Small intestine (tissue), 7 donors: Measurements from ENCODE around the gene LINC01488. TPM values are rescaled to one million over a fixed set of nuclear protein-coding genes. Genes with fewer than 3 reads are reported as not detected.
A peak's percentile ranks its signal among the peaks of the same experiment; 100 is the strongest.

Experiments
- DNase-seq, 2 donors: peaks; one replicate each; pipeline versions ENCODE4 v3.0.0 to v3.0.0-alpha.2; 2013
- FAIRE-seq: peaks from 2 replicates; lab custom pipeline; 2012; peaks lifted over from hg19 to GRCh38; lab: Jason Lieb, UNC
- H3K27ac ChIP-seq, 3 donors: one replicate each; pipeline ENCODE4 v1.5.1; 2013; ENCODE audit warnings: low read length in 2 of 3, mild to moderate bottlenecking in 2 of 3, control low read depth in 1 of 3, inconsistent platforms in 1 of 3, low read depth in 1 of 3, moderate library complexity in 1 of 3
- H3K27me3 ChIP-seq, 3 donors: one replicate each; pipeline ENCODE4 v1.6.1; 2013; ENCODE audit warnings: low read length in 3 of 3, inconsistent platforms in 1 of 3; ENCODE audit not compliant: control insufficient read depth in 3 of 3, insufficient read depth in 3 of 3
- H3K36me3 ChIP-seq, 3 donors: one replicate each; pipeline ENCODE4 v1.6.1; 2013; ENCODE audit warnings: low read length in 3 of 3, inconsistent platforms in 1 of 3, low read depth in 1 of 3, mild to moderate bottlenecking in 1 of 3, moderate library complexity in 1 of 3; ENCODE audit not compliant: control insufficient read depth in 3 of 3, insufficient read depth in 2 of 3
- H3K4me1 ChIP-seq, 3 donors: one replicate each; pipeline ENCODE4 v1.6.1; 2013; ENCODE audit warnings: low read length in 2 of 3, inconsistent platforms in 1 of 3, low read depth in 1 of 3, mild to moderate bottlenecking in 1 of 3, moderate library complexity in 1 of 3; ENCODE audit not compliant: control insufficient read depth in 3 of 3, insufficient read depth in 2 of 3
- H3K4me3 ChIP-seq, 3 donors: one replicate each; pipeline ENCODE4 v1.5.1; 2013; ENCODE audit warnings: low read length in 3 of 3, control low read depth in 1 of 3, inconsistent platforms in 1 of 3, low read depth in 1 of 3, mild to moderate bottlenecking in 1 of 3, moderate library complexity in 1 of 3
- H3K9me3 ChIP-seq, 2 donors: one replicate each; pipeline ENCODE4 v1.6.1; 2013; ENCODE audit warnings: low read depth in 1 of 2, low read length in 1 of 2; ENCODE audit not compliant: control insufficient read depth in 2 of 2, insufficient read depth in 1 of 2
- WGBS, 3 donors: extraction: QIAGEN DNeasy Blood & Tissue Kit; methylation state at CpG; one replicate each; pipeline ENCODE4 v1.1.7; 2013; 5-methylcytosine and 5-hydroxymethylcytosine counted together
- polyA plus RNA-seq, 4 donors: library from polyadenylated mRNA; stranded (reverse) in 3 of 4; unstranded in 1 of 4; fragments of 200-250 nt in 3 of 4; fragments of 120-200 nt in 1 of 4; gene quantifications; one replicate each; pipeline versions ENCODE4 v1.2.1 to v1.2.3, GENCODE V29; 2013
- donor health status: healthy with polysubstance abuse.
- donor health status: control.
- donor health status: control.
- donor health status: Bipolar disorder and iron deficiency.
- donor health status: healthy.

The LINC01488 gene
- polyA plus RNA-seq, 4 donors, result 0.03 TPM; not detected in 3

DNA sequence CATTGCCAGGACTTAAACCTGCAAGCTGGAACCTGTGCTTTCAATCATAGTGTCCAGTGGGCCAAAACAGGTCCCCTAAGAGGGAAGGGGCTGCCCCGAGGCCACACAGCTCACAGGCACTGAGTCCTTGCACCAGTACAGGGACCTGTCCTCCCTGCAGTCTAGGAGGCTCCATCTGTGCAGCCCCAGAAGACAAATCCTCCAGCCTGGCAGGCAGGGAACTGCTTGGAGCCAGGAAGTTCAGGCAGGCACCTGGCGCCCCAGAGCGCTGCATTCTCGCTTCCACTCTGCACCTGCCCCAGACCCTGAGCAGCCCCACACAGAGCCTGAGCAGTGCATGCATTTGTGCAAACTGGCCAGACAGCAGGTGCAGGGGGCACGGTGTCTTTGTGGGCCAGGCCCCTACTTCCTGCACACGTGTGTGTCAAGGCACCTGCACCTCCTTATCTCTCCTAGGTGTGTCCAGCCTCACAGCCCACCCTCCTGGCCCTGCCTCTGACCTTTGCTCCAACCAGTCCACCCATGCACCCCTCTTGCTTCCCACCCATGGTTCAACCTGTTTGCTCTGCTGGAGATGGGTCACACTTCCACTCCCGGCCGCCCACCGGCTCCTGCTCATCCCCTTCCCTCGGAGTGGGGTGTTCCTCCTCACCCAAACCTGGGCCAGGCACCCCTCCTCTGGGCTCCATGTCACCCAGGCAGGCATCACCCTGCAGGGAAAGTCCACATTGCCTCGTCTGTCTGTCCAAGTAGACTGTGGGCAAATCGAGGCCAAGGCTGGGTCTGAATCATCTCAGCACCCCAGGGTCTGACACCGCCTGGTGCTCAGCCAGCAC is 19.0 kb downstream of the LINC01488 start:
- 16 to 56% (median 36%) methylated on average over 13 of the region's 13 CpGs for WGBS, 3 donors
- peak; percentile 26 to 37 for DNase-seq
- Histone ChIP-seq H3K4me3 (no peak overlapping the region), H3K27me3 (no peaks in the 10 kb centered on the region), H3K4me1 (peaks cover 3 to 49% (median 12%) of the 10 kb centered on the region in 3 donors), H3K27ac (peak overlapping the region in 1 of 3 donors; percentile 10), H3K9me3 (peaks cover 0 to 3% of the 10 kb centered on the region in 2 donors), H3K36me3 (no peaks in the 10 kb centered on the region)
- no peak for FAIRE-seq

- H3K4me3 ChIP-seq, result no peak overlapping the region
- peaks cover 3 to 51% (median 12%) of the 10 kb centered on the region in 3 donors for H3K4me1 ChIP-seq
- WGBS, 3 donors, result 14 to 49% (median 28%) methylated on average over 1 of the region's 1 CpG
- FAIRE-seq, result no peak
- peaks cover 0 to 8% of the 10 kb centered on the region in 2 donors for H3K9me3 ChIP-seq
- H3K27ac ChIP-seq, result no peak overlapping the region
- no peak for DNase-seq
- H3K27me3 ChIP-seq, result no peaks in the 10 kb centered on the region
- no peaks in the 10 kb centered on the region for H3K36me3 ChIP-seq
Observed at GRCh38 chr11:69501121-69501489, 19.6 kb downstream of the LINC01488 start.

GRCh38 chr11:69501891-69502860 is 20.7 kb downstream of the LINC01488 start:
- DNase-seq, result peak; percentile 11 to 62
- no peak for FAIRE-seq
- H3K36me3 ChIP-seq, result no peaks in the 10 kb centered on the region
- H3K27me3 ChIP-seq, result no peaks in the 10 kb centered on the region
- H3K4me3 ChIP-seq, result no peak overlapping the region
- peaks cover 0 to 16% of the 10 kb centered on the region in 2 donors for H3K9me3 ChIP-seq
- WGBS, 3 donors, result 67 to 86% (median 71%) methylated on average over 26 of the region's 26 CpGs
- peak overlapping the region in 1 of 3 donors; percentile 7 for H3K27ac ChIP-seq
- peaks cover 3 to 43% (median 12%) of the 10 kb centered on the region in 3 donors for H3K4me1 ChIP-seq

DNA sequence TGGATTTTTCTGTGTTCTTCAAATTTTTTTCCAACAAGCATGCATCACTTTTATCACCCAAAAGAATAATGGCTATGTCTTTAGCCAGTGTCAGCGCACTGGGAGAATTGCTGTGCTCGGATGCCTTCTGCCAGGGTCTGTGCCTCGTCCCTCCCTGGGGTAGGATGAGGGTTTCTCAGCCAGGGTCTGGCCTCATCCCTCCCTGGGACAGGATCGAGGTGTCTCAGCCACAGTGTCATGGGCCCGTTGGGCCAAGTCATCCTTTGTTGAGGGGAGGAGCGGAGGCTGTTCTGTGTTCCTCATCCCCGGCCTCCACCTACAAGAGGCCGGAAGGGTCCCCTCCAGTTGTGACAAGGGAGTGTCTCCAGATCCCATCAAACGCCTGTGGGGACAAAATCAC is 22.7 kb downstream of the LINC01488 start:
- Histone ChIP-seq H3K4me3 (no peak overlapping the region), H3K36me3 (no peaks in the 10 kb centered on the region), H3K27ac (peak overlapping the region in 1 of 3 donors; percentile 91), H3K27me3 (no peaks in the 10 kb centered on the region), H3K9me3 (peaks cover 0 to 16% of the 10 kb centered on the region in 2 donors), H3K4me1 (peaks cover 5 to 33% (median 12%) of the 10 kb centered on the region in 3 donors)
- no peak for DNase-seq
- FAIRE-seq, result no peak
- 86 to 90% (median 88%) methylated on average over 9 of the region's 9 CpGs for WGBS, 3 donors

DNA sequence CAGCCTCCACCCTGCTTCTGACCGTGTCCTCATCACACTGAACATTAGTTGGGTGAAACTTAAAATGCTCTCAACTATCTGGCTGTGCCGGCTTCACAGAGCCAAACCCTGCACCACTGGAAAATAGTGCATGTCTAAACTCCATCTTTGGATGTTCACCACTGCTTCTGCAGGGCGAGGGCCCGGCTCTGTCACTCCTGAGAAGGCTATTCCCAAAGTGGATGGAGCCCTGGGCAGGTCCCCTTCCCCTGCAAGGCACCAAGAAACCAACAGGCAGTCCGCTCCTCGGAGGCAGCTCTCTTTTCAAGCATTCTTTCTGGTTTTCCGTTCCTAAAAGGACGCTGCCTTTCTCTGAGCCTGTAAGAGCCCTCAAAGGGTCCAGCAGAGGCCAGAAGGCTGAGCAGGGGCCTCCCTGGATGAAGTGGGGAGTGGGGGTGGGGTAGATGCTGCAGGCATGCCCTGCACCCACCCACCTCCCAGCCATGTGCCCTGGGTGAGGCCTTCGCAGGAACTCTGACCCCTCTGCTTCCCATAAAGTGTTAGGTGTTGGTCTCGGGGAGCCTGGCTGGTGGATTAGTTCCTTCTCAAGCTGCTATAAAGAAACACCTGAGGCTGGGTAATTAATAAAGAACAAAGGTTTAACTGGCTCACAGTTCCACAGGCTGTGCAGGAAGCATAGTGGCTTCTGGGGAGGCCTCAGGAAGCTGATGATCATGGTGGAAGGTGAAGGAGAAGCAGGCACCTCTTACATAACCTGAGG is 23.3 kb downstream of the LINC01488 start:
- Histone ChIP-seq H3K4me1 (peaks cover 6 to 28% (median 12%) of the 10 kb centered on the region in 3 donors), H3K27ac (peak overlapping the region; percentile 71 to 91 (median 78)), H3K4me3 (no peak overlapping the region), H3K36me3 (no peaks in the 10 kb centered on the region), H3K27me3 (no peaks in the 10 kb centered on the region), H3K9me3 (peaks cover 0 to 16% of the 10 kb centered on the region in 2 donors)
- DNase-seq, result peak; percentile 91 to 93
- whole genome bisulfite sequencing, 3 donors, result 42 to 76% (median 58%) methylated on average over 10 of the region's 10 CpGs
- no peak for FAIRE-seq

DNA sequence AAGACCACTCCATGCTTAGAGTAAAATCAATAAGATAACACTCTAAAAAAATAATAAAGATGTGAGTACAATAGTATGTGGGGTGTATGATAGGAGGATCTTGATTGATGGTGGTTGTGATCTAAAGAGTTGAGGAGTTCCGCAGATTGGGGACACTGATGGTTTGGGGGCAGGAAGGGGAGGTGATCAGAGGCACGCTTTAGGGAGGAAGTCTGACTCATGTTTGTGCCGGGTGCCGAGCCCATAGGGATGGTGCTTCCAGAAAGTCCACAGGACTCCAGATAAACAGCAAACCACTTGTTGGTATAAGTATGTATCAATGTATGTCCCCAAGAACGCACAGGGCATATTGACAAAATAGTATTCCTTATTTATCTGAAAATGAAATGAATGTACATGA is 27.5 kb downstream of the LINC01488 start:
- FAIRE-seq, result no peak
- no peak overlapping the region for H3K4me3 ChIP-seq
- H3K9me3 ChIP-seq, result peaks cover 0 to 16% of the 10 kb centered on the region in 2 donors
- no peak overlapping the region for H3K27ac ChIP-seq
- H3K36me3 ChIP-seq, result no peaks in the 10 kb centered on the region
- peaks cover 4 to 15% (median 6%) of the 10 kb centered on the region in 3 donors for H3K4me1 ChIP-seq
- no peaks in the 10 kb centered on the region for H3K27me3 ChIP-seq
- DNase-seq, result no peak
- 38 to 69% (median 54%) methylated on average over 5 of the region's 5 CpGs for WGBS, 3 donors

- Histone ChIP-seq H3K27me3 (no peaks in the 10 kb centered on the region), H3K4me1 (peaks cover 4 to 11% (median 6%) of the 10 kb centered on the region in 3 donors), H3K9me3 (peaks cover 0 to 16% of the 10 kb centered on the region in 2 donors), H3K36me3 (no peaks in the 10 kb centered on the region), H3K4me3 (no peak overlapping the region), H3K27ac (no peak overlapping the region)
- 88 to 94% (median 91%) methylated on average over 7 of the region's 7 CpGs for WGBS, 3 donors
- FAIRE-seq (no peak), DNase-seq (no peak)
Observed at GRCh38 chr11:69509381-69509780, 27.9 kb downstream of the LINC01488 start.
